GM10847 (cell line): ENCODE measurements around the gene MRS2.

ENCODE experiments used
- POLR2A ChIP-seq: IDR thresholded peaks from 2 replicates; pipeline ENCODE4 v1.6.1; 2011; ENCODE audit not compliant: insufficient read length; ENCODE audit errors: extremely low read depth

MRS2 gene, protein sequence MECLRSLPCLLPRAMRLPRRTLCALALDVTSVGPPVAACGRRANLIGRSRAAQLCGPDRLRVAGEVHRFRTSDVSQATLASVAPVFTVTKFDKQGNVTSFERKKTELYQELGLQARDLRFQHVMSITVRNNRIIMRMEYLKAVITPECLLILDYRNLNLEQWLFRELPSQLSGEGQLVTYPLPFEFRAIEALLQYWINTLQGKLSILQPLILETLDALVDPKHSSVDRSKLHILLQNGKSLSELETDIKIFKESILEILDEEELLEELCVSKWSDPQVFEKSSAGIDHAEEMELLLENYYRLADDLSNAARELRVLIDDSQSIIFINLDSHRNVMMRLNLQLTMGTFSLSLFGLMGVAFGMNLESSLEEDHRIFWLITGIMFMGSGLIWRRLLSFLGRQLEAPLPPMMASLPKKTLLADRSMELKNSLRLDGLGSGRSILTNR

DNA sequence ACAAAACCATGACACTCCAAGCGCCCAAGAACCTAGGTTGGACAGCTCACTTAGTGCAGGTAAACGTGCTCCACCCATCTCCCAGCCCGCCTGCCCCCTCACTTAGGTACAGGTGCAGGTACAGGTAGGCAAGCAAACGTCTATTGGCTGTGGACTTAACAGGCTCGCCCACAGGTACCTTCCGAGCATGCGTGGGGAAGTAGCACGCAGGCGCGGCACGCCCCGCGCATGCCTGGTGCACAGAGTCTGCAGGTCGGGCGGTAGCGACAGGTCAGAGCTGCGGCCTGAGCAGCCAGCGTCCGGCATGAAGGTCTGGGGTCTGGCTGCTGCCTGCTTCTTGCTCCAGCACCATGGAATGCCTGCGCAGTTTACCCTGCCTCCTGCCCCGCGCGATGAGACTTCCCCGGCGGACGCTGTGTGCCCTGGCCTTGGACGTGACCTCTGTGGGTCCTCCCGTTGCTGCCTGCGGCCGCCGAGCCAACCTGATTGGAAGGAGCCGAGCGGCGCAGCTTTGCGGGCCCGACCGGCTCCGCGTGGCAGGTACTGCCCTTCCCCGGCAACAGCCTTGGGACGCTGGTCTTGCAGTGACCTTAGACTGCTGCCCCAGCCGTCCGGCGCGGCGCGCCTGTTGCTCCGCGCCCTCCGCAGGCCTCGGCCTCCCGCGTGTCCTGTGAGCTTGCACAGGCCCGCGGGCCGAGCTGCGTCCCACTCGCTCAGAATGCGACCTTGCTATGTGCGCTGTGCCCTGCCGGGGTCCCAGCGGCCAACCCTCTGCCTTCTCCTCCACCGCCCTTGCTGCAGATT, at the start of gene MRS2:
MRS2 (plus strand) TSS at position 240 of the 804 bp plus-strand sequence; CDS start at position 351, 111 bp downstream.
- peak; percentile 88 for TF ChIP-seq POLR2A

DNA sequence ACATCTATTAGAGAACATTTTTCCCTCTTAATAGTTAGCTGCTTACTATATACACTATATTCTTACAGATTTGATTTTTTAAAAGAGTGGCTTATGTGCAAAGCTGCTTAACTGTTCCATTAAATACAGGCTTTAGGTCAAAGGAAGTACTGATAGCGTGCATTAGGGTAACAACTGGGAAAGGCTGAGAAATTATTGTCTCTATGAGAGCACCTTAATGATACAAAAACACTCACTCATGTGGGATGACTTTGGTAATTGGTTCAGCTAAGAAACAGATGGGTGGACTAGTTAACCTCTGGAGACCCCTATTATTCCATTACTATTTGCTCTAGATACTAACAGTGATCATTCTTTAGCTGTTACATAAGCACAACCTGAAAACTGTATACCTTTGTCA, 48.9 kb upstream of the MRS2 start:
- TF ChIP-seq POLR2A, result no peak

DNA sequence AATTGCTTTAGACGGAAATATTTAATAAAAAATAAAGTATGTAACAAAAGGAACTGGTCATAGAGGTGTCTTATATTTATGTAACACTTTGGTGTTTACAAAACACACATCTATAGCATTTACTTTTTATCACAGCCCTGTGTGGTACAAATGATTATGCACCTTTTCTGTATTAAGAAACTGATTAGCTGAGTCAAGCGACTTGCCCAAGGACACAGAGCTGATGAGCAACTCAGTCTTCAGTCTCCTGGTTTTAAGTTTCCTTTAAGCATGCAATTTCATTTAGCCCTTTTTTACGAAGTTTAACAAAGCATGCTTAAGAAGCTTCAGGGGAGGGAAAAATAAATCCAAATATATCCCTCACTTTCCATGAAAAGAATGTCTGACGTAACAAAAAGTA, 47.3 kb upstream of the MRS2 start:
- TF ChIP-seq POLR2A, result no peak

DNA sequence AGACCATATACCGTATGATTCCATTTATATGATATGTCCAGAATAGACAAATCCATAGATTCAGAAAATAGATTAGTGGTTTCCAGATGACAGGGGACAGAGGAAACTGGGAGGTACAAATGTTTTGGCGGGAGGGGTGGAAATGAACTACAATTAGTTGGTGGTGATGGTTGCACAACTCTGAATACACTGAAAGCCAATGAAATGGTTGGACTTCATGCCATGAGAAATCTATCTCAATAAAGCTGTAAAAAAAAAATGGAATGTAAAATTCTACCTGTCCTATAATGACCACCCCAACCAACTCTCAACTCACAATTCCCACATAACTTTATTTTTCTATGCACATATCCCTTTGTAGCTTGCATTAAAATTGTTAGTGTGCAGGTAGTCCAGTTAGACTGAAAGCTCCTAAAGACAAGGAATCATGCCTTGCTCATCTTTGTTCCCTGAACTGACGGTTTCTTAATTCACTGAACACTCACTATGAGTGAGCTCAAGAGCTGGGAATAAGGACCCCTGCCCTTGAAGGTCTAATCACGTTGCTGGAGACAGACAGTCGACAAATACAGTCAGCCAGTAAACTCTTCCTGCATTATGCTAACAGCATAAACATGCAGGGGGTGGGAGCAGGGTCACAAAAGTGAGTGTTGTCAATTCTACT, 46.3 kb upstream of the MRS2 start:
- TF ChIP-seq POLR2A, result no peak

DNA sequence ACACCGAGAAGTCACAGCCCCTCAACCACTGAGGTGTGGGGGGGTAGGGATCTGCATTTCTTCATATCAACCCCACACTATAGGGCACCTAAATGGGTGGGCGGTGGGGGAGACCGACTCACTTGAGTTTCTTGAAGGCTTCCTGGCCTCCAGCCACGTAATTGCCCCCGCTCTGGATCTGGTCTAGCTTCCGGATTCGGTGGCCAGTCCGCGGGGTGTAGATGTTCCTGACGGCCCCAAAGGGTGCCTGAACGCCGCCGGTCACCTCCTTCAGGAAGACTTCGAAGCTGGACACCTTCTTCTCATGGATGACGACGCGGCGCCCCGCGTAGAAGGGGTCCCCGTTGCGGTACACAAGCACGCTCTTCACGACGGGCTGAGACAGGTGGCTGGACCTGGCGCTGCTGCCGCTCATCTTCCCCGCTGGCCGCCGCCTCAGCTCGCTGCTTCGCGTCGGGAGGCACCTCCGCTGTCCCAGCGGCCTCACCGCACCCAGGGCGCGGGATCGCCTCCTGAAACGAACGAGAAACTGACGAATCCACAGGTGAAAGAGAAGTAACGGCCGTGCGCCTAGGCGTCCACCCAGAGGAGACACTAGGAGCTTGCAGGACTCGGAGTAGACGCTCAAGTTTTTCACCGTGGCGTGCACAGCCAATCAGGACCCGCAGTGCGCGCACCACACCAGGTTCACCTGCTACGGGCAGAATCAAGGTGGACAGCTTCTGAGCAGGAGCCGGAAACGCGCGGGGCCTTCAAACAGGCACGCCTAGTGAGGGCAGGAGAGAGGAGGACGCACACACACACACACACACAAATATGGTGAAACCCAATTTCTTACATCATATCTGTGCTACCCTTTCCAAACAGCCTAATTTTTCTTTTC, 45.2 kb upstream of the MRS2 start, which contains the start of gene DCDC2:
DCDC2 (minus strand) TSS at position 724 of the 883 bp plus-strand sequence; CDS start at position 415, 309 bp downstream.
- TF ChIP-seq POLR2A, result no peak

DNA sequence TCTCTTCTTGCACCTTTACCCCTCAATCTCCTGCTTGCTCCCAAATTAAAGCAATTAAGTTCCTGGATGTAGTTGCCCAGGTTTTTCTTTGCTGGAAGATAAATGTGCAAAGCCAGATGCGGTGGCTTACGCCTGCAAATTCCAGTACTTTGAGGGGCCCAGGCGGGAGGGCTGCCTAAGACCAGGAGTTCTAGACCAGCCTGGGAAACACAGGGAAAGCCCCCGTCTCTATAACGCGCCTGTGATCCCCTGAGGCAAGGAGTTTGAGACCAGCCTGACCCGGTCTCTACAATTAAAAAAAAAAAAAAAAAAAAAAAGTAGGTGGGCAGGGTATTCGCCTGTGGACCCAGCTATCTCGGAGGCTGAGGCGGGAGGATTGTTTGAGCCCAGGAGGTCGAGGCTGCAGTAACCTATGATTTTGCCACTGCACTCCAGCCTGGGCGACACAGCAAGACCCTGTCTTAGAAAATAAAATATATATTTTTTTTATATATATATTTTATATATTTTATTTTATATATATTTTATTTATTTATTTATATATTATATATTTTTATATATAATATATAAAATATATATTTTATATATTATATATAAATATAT, 44.4 kb upstream of the MRS2 start:
- no peak for TF ChIP-seq POLR2A

DNA sequence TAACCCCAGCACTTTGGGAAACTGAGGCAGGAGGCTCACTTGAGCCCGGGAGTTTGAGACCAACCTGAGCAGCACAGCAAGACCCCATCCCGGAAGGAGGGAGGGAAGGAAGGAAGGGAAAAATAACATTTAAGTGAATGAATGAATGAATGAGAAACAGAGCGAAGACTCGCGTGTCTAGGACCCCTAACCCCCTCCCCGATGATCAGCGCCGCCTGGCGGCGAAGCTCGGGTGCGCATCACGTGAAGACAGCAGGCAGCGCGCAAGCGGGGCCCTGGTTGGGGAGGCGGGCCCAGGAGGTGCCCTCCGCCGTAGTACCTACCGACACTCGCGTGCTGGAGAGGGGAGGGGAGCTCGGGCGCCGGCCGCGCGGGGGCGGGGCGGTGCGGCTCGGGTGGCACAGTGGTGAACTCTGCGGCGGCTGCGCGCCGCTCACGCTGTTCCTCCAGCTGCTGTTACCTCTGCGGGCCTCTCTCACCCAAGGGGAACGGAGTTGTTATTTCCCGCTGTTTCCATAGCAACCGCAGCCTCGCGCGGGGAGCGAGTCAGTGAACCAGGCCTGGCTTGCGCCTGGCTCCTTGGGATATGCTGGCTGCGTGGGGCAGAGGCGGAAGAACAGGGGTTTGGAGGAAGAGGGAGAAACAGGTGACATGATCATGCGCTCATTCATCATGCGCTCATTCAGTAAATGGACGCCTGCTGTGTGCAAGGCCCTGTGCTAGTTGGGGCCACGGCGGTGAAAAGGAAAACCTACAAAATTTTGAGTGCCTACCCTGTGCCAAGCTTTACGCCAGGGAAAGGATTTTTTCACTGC, 42.9 kb upstream of the MRS2 start:
- TF ChIP-seq POLR2A, result no peak

DNA sequence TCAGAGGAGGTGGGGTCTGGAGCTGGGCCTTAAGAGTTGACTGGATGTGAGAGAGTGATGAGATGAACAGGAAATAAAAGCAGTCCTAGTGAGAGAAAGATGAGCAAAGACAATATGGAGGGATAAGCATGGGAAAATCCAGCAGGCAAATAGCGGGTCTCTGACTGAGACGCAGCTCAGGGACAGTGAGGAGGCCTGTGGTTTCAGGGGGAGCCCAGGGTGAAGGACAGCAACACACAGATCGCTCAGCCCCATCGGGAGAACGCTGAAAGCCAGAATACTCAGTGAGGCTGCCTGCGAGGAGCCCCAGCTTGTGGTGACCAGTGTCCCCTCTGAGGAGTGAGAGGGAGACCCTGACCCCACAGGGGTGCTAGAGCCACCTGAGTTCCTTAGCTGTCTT, 28.1 kb upstream of the MRS2 start:
- no peak for TF ChIP-seq POLR2A

DNA sequence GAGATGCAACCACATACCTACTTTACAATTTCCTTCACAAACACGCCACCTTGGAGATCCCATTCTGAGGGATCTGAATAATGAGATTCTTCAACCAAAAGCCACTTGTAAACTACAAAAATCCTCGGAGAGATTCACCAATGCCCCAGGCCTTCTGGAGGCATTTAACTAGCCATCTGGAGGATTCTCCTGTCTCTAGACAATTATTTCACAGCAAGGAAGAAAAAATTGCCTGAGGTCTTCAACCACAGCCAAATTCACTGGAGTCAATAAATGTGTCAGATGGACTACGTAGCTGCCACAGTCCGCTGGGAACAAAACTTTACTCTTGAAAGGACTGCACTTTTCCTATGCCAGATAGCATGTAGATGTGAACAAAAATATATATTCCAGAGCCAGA, 25.9 kb upstream of the MRS2 start:
- no peak for TF ChIP-seq POLR2A

DNA sequence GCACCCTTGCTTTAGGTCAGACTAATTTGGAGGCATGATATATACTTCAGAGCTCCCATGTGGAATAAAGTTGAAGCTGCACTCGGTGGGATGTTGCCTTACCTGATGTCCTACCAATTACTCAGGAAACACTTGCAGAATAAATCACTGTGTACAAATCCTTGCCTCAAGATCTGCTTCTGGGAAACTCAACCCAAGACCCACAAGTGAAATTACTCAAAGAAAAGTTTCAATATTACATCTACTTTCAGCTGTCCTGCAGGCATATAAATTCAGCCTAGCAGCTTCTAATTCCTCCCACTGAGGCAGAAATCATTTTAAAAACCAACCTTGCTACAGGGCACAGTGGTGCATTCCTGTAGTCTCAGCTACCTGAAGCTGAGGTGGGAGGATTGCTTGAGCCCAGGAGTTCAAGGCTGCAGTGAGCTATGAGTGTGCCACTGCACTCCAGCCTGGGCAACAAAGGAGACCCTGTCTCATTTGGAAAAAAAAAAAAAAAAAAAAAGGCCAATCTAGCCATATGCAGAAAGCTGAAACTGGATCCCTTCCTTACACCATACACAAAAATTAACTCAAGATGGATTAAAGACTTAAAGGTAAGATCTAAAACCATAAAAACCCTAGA, 24.2 kb upstream of the MRS2 start:
- TF ChIP-seq POLR2A, result no peak

DNA sequence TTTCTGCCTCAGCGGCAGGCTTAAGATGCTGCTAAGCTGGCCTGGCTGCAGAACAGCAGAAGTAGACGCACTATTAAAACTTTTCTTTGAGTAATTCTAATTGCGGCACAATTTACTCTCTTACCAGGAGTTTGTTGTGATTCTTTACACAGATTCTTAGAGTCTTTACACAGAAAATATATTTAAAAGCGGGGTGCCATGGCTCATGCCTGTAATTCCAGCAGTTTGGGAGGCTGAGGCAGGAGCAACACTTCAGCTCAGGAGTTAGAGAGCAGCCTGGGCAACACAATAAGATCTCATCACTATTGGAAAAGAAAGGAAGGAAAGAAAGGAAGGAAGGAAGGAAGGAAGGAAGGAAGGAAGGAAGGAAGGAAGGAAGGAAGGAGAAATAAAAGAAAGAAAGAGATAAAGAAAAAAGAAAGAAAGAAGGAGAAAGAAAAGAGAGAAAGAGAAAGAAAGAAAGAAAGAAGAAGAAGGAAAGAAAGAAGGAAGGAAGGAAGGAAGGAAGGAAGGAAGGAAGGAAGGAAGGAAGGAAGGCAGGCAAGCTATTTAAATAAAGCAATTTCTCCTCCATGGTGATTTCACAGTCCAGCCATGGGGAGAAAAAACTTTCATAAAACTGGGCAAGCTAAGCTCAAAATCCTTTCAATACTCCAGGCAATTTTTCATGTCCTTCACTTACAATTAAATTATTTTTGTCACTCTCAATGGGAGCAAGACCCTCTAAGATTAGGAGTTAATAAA, 21.1 kb upstream of the MRS2 start:
- TF ChIP-seq POLR2A, result no peak

DNA sequence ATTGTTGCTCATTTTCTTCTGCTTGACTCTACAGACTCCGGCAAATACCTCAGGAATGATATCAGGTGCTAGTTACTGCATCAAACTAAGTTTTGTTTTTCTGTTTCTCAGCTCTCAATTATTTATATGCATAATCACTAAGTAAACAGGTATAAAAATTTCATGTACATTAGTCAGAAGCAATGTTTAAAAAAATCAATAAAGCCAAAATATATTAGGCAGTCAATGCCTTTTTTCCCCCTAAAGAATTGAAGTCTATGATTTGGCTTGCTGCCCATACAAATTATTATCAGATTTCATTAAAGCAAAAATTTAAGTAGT, 20.6 kb upstream of the MRS2 start:
- TF ChIP-seq POLR2A, result no peak
